Tibial artery (tissue), 4 donors: ENCODE data around the gene PPP2R1B.
A peak's percentile ranks its signal among the peaks of the same experiment; 100 is the strongest.

Experiments
- DNase-seq, 2 donors: peaks; one replicate each; pipeline ENCODE4 v3.0.0-alpha.2; 2019
- H3K27ac ChIP-seq, 2 donors: fragments of 200-600 bp; sonication (generic) in 1 of 2; 1 replicate in 1 of 2; 2 replicates in 1 of 2; pipeline ENCODE4 v1.5.1; 2018 to 2019; ENCODE audit warnings: mild to moderate bottlenecking in 1 of 2
- H3K27me3 ChIP-seq, 2 donors: fragments of 200-600 bp; sonication (generic) in 1 of 2; one replicate each; pipeline versions ENCODE4 v1.5.1 to v1.6.0; 2016 to 2019
- H3K36me3 ChIP-seq, 3 donors: fragments of 200-600 bp; sonication (generic) in 2 of 3; one replicate each; pipeline ENCODE4 v1.5.1; 2016 to 2019; ENCODE audit warnings: mild to moderate bottlenecking in 2 of 3
- H3K4me1 ChIP-seq, 4 donors: fragments of 200-600 bp; sonication (generic) in 2 of 4; 1 replicate in 3 of 4; 2 replicates in 1 of 4; pipeline ENCODE4 v1.5.1; 2016 to 2019
- H3K4me3 ChIP-seq, 2 donors: fragments of 200-600 bp; sonication (generic) in 1 of 2; 1 replicate in 1 of 2; 2 replicates in 1 of 2; pipeline ENCODE4 v1.5.1; 2018 to 2019; ENCODE audit warnings: mild to moderate bottlenecking in 2 of 2
- H3K9me3 ChIP-seq, 3 donors: fragments of 200-600 bp; sonication (generic) in 1 of 3; one replicate each; pipeline ENCODE4 v1.5.1; 2016 to 2019
- intact Hi-C: fragments of 100-400 bp; cut with DNase I; formaldehyde crosslinking; loops from one replicate; pipeline ENCODE4 v1.15.0; 2023; ENCODE audit warnings: low total_unique reads
- TF ChIP-seq, protein P1 (sequence below), 2 experiments: fragments of 200-600 bp in 1 of 2; fragments of 450-650 bp in 1 of 2; IDR thresholded peaks; one replicate each; pipeline ENCODE4 v1.5.1; 2017 to 2019; ENCODE audit warnings: antibody characterized with exemption in 2 of 2, mild to moderate bottlenecking in 1 of 2, moderate library complexity in 1 of 2

Gene PPP2R1B

DNA sequence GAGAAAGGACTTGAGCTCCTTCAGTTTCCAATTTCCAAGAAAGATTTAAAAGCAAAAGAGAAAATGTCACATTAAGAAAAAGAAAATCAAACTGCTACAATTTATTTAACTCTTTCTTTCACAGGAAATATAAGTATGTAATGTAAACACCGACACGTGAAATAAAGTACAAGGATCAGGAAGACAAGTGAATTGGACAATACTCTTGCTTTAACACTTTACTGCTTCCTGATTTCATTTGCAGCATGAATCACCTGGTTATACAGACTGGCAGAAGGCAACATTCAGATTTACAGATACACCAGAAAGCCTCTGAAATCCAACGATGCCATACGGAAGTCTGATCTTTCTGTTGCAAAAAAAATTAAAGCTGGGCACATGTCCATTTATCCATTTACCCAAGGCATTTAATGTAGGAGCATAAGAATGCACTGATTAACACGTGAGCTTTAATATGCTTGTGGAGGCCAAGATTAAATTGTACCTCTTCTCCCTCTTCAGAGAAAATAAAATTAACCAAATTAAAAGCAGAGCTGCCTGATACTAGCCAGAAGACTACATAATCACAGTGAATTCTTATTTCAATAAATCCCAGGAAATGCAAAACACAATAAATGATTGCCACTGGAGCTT lies 16.0 kb upstream of the PPP2R1B start:
- no peaks in the 10 kb centered on the region for H3K27me3 ChIP-seq
- TF ChIP-seq, protein P1, sequence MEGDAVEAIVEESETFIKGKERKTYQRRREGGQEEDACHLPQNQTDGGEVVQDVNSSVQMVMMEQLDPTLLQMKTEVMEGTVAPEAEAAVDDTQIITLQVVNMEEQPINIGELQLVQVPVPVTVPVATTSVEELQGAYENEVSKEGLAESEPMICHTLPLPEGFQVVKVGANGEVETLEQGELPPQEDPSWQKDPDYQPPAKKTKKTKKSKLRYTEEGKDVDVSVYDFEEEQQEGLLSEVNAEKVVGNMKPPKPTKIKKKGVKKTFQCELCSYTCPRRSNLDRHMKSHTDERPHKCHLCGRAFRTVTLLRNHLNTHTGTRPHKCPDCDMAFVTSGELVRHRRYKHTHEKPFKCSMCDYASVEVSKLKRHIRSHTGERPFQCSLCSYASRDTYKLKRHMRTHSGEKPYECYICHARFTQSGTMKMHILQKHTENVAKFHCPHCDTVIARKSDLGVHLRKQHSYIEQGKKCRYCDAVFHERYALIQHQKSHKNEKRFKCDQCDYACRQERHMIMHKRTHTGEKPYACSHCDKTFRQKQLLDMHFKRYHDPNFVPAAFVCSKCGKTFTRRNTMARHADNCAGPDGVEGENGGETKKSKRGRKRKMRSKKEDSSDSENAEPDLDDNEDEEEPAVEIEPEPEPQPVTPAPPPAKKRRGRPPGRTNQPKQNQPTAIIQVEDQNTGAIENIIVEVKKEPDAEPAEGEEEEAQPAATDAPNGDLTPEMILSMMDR (IDR thresholded peaks at IDR 0.05) = no peak
- intact Hi-C loops = no loop called here
- no peak overlapping the region for H3K27ac ChIP-seq
- H3K4me1 ChIP-seq = no peaks in the 10 kb centered on the region
- H3K36me3 ChIP-seq = peaks cover 16 to 35% (median 28%) of the 10 kb centered on the region in 3 donors
- DNase-seq = no peak
- H3K4me3 ChIP-seq = no peak overlapping the region
- H3K9me3 ChIP-seq = no peaks in the 10 kb centered on the region

GRCh38 chr11:111779118-111779517 lies 12.9 kb upstream of the PPP2R1B start:
- Histone ChIP-seq H3K9me3 (no peaks in the 10 kb centered on the region), H3K4me1 (peaks cover 0 to 16% (median 5%) of the 10 kb centered on the region in 4 donors), H3K36me3 (peaks cover 0 to 13% (median 11%) of the 10 kb centered on the region in 3 donors), H3K4me3 (no peak overlapping the region), H3K27me3 (no peaks in the 10 kb centered on the region), H3K27ac (no peak overlapping the region)
- intact Hi-C loops = loop anchor here (5.0 kb wide), 2 partner anchors 63 to 197 kb away; no protein-coding TSS in a partner anchor
- TF ChIP-seq, protein P1 (IDR thresholded peaks at IDR 0.05) = no peak
- DNase-seq = no peak

GRCh38 chr11:111778047-111778558 lies 11.9 kb upstream of the PPP2R1B start:
- no peak overlapping the region for H3K27ac ChIP-seq
- H3K36me3 ChIP-seq = peaks cover 0 to 8% (median 3%) of the 10 kb centered on the region in 3 donors
- H3K4me3 ChIP-seq = no peak overlapping the region
- intact Hi-C loops = loop anchor here (5.0 kb wide), 2 partner anchors 64 to 196 kb away; no protein-coding TSS in a partner anchor
- TF ChIP-seq, protein P1 (IDR thresholded peaks at IDR 0.05) = no peak
- DNase-seq = no peak
- no peaks in the 10 kb centered on the region for H3K9me3 ChIP-seq
- peaks cover 0 to 16% (median 5%) of the 10 kb centered on the region in 4 donors for H3K4me1 ChIP-seq
- no peaks in the 10 kb centered on the region for H3K27me3 ChIP-seq

DNA sequence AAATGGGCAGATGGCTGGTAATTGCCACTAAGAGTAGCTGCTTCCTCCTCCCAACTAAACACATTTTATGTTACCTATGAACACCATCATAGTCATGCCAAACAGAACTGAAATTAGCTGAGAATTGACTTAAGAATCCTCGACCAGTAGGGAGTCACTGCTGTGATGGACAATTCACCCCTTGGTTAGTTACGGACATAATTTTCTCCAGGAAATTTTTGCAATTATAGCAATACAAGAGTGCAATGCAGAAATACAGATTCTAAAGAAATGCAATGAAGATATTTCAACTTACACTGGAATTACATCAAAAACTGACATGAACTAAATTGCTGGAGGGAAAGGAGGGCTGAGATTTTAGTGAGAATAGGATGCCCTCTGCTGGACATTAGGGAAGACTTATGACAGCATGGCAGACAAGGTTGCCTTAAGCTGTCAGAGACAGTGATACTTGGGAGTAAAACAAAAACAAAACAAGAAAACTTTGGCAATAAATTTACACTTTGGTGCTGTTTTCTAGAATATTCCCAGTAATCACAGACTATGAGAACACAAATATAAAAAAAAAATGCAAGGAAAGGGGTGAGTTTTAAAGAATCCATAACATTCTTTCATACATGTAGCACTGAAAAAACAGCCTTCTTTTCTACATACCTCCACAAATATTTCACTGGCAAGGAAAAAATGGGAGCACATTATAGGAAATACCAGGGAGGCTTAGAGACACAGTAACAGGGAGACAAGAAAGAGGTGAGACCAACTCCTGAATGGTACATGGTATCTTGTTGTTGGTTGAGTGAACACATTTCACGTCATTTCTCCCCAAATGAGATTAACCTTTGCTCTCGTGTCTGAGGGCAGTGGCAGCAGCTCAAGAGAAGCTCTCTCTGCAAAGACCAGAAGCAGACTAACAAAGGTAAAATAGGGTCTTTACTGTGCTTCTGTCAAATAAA lies 11.2 kb upstream of the PPP2R1B start:
- Histone ChIP-seq H3K27ac (no peak overlapping the region), H3K36me3 (peaks cover 0 to under 1% (median 0%) of the 10 kb centered on the region in 3 donors), H3K9me3 (no peaks in the 10 kb centered on the region), H3K27me3 (no peaks in the 10 kb centered on the region), H3K4me1 (peaks cover 0 to 16% (median 5%) of the 10 kb centered on the region in 4 donors), H3K4me3 (no peak overlapping the region)
- TF ChIP-seq, protein P1 (IDR thresholded peaks at IDR 0.05) = peak; percentile 71 to 85
- intact Hi-C loops = loop anchor here (2.0 to 5.0 kb wide), 3 partner anchors 65 to 195 kb away; partner anchors contain the start of gene SIK2
- no peak for DNase-seq

- peak overlapping the region in 1 of 2 donors; percentile 1 for H3K27ac ChIP-seq
- no peak overlapping the region for H3K4me3 ChIP-seq
- peaks cover 0 to 16% (median 5%) of the 10 kb centered on the region in 4 donors for H3K4me1 ChIP-seq
- no peaks in the 10 kb centered on the region for H3K9me3 ChIP-seq
- intact Hi-C loops = loop anchor here (2.0 to 5.0 kb wide), 3 partner anchors 66 to 194 kb away; partner anchors contain the start of gene SIK2
- H3K36me3 ChIP-seq = no peaks in the 10 kb centered on the region
- TF ChIP-seq, protein P1 (IDR thresholded peaks at IDR 0.05) = no peak
- H3K27me3 ChIP-seq = no peaks in the 10 kb centered on the region
- DNase-seq = no peak
These were observed 10.4 kb upstream of the PPP2R1B start for GRCh38 chr11:111776398-111777093.
